Cardiac muscle cell (in vitro differentiated cells and primary cell): Measurements from ENCODE around the gene RNU5D-1. TPM values are rescaled to one million over a fixed set of nuclear protein-coding genes. Genes with fewer than 3 reads are reported as not detected.

Source experiments
- DNase-seq, 2 donors: peaks; one replicate each; pipeline versions ENCODE4 v3.0.0 to v3.0.0-alpha.2; 2010 to 2017; ENCODE audit warnings: low read depth in 1 of 2, low spot score in 1 of 2
- H3K27ac ChIP-seq: fragments of 200-600 bp; sonication (generic); 2 replicates; pipeline ENCODE4 v1.5.1; 2016
- H3K27me3 ChIP-seq: fragments of 200-600 bp; sonication (generic); 2 replicates; pipeline ENCODE4 v1.6.0; 2016; ENCODE audit warnings: control low read depth
- H3K36me3 ChIP-seq: fragments of 200-600 bp; sonication (generic); 2 replicates; pipeline ENCODE4 v1.5.1; 2016; ENCODE audit warnings: control low read depth
- H3K4me1 ChIP-seq: fragments of 200-600 bp; sonication (generic); 2 replicates; pipeline ENCODE4 v1.8.1; 2017; ENCODE audit warnings: low read depth, mild to moderate bottlenecking, mixed run types
- H3K4me3 ChIP-seq: fragments of 200-600 bp; sonication (generic); 2 replicates; pipeline ENCODE4 v1.5.1; 2016; ENCODE audit warnings: mild to moderate bottlenecking
- H3K9me3 ChIP-seq: fragments of 200-600 bp; sonication (generic); 2 replicates; pipeline ENCODE4 v1.5.1; 2017; ENCODE audit warnings: low read depth, mild to moderate bottlenecking, control low read depth
- polyA plus RNA-seq: library from polyadenylated mRNA; unstranded; fragments of >200 nt; fragmentation: Nextera tagmentation; extraction: Ambion mirVana; gene quantifications from 2 replicates; pipeline ENCODE4 v1.2.1, GENCODE V29; 2016
- total RNA-seq: library from RNA; depleted of rRNA; stranded (reverse); fragments of >200 nt; gene quantifications from 2 replicates; pipeline ENCODE4 v1.2.3, GENCODE V29; 2016
- TF ChIP-seq, protein P1 (sequence below): IDR thresholded peaks from 2 replicates; pipeline ENCODE4 v1.5.1; 2012; ENCODE audit warnings: low read depth, mild to moderate bottlenecking, low read length

RNU5D-1 gene
- total and polyA plus RNA-seq, 2 experiments from 2014 or later: not detected

DNA sequence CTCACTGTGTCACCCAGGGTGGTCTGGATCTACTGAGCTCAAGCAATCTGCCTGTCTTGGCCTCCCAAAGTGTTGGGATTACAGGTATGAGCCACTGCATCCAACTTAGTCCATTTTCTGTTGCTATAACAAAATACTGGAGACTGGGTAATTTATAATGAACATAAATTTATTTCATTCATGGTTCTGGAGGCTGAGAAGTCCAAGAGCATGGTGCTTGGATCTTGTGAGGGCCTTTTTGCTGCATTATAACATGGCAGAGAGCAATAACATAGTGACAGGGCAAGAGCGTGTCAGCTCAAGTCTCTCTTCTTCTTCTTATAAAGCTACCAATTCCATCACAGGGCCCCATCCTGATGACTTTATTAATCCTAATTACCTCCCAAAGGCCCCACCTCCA, 5.0 kb upstream of the RNU5D-1 start:
- no peak for DNase-seq
- Histone ChIP-seq H3K9me3 (no peaks in the 10 kb centered on the region), H3K27me3 (no peaks in the 10 kb centered on the region), H3K4me3 (no peak overlapping the region), H3K4me1 (no peaks in the 10 kb centered on the region), H3K27ac (no peak overlapping the region), H3K36me3 (no peaks in the 10 kb centered on the region)
- TF ChIP-seq, protein P1, sequence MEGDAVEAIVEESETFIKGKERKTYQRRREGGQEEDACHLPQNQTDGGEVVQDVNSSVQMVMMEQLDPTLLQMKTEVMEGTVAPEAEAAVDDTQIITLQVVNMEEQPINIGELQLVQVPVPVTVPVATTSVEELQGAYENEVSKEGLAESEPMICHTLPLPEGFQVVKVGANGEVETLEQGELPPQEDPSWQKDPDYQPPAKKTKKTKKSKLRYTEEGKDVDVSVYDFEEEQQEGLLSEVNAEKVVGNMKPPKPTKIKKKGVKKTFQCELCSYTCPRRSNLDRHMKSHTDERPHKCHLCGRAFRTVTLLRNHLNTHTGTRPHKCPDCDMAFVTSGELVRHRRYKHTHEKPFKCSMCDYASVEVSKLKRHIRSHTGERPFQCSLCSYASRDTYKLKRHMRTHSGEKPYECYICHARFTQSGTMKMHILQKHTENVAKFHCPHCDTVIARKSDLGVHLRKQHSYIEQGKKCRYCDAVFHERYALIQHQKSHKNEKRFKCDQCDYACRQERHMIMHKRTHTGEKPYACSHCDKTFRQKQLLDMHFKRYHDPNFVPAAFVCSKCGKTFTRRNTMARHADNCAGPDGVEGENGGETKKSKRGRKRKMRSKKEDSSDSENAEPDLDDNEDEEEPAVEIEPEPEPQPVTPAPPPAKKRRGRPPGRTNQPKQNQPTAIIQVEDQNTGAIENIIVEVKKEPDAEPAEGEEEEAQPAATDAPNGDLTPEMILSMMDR: no peak

DNA sequence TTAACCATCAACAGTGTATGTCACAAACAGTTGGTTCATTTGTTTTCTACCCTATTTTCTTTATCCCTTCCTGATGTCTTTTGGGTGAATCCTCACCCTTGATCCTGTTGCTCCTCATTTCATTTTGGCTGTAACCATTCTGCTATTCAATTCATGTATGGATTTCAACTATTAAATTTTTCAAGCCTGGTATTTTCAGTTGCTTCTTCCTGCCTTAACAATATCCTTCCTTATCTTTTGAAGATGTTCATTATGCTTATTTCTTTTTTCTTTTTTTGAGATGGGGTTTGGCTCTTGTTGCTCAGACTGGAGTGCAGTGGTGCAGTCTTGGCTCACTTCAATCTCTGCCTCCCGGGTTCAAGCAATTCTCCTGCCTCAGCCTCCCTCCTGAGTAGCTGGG, 2.8 kb upstream of the RNU5D-1 start:
- H3K36me3 ChIP-seq: no peaks in the 10 kb centered on the region
- H3K27ac ChIP-seq: no peak overlapping the region
- H3K4me1 ChIP-seq: no peaks in the 10 kb centered on the region

DNA sequence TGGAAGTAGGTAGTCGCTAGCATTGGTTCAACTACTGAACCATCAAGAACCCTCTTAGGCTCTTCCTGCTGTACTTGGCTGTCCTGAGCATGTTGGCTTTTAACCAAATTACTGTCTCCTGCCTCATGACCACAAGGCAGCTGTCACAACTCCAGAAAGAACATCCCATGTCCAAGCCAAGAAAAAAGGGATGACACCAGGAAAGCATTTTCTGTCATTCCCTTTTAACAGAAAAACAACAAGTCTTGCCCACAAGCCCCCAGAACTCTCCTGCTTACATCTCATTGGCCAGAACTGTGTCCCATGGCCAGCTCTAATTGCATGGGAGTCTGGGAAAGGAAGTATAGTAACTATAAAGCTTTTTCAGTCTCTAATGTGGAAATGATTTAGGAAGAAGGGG, 2.4 kb upstream of the RNU5D-1 start:
- Histone ChIP-seq H3K36me3 (no peaks in the 10 kb centered on the region), H3K27ac (no peak overlapping the region), H3K4me1 (no peaks in the 10 kb centered on the region), H3K27me3 (no peaks in the 10 kb centered on the region), H3K4me3 (no peak overlapping the region), H3K9me3 (no peaks in the 10 kb centered on the region)
- TF ChIP-seq, protein P1: no peak
- peak in 1 of 2 donors; percentile 71 for DNase-seq

More for the DNA sequence above, 2.8 kb upstream of the RNU5D-1 start:
- Histone ChIP-seq H3K27me3 (no peaks in the 10 kb centered on the region), H3K4me3 (no peak overlapping the region), H3K9me3 (no peaks in the 10 kb centered on the region)
- DNase-seq: no peak
- TF ChIP-seq, protein P1: no peak

DNA sequence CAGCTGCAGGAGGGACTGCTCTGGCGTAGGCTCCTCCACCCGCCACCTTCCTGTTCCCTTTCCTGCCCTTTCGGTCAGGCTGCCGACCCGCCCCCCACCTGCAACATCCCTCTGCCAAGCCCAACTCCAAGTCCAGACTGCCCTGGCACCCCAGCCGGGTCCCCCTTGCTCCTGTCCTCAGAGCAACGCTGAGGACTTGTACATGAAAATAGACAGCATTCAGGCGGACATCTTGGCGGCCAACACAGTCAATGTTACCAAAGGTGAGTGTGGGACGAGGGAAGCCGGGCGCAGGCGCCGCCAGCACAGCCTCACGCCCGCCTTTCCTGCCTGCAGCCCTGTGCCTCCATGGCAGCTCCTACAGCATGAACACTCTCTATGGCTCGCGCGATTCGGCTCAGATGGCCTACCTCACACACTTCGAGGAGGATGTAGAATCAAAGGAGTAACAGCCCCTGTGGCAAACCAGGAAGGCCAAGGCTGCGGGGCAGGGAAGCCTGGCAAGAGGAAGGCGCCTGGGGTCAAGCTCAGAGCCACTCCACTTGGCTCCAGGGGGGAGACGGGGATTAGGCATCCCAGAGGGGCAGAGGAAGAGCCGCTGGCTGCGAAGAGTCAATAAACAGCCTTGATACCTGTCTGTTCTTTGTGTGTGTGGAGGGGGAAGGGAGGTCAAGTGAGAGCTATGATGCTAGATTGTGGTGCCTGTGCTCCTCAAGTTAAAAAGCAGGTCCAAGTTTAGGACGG, 5.8 kb downstream of the RNU5D-1 start:
- no peak overlapping the region for H3K27ac ChIP-seq
- H3K9me3 ChIP-seq: no peaks in the 10 kb centered on the region
- DNase-seq: no peak
- TF ChIP-seq, protein P1: no peak
- no peaks in the 10 kb centered on the region for H3K4me1 ChIP-seq
- H3K4me3 ChIP-seq: no peak overlapping the region
- no peaks in the 10 kb centered on the region for H3K27me3 ChIP-seq
- no peaks in the 10 kb centered on the region for H3K36me3 ChIP-seq

DNA sequence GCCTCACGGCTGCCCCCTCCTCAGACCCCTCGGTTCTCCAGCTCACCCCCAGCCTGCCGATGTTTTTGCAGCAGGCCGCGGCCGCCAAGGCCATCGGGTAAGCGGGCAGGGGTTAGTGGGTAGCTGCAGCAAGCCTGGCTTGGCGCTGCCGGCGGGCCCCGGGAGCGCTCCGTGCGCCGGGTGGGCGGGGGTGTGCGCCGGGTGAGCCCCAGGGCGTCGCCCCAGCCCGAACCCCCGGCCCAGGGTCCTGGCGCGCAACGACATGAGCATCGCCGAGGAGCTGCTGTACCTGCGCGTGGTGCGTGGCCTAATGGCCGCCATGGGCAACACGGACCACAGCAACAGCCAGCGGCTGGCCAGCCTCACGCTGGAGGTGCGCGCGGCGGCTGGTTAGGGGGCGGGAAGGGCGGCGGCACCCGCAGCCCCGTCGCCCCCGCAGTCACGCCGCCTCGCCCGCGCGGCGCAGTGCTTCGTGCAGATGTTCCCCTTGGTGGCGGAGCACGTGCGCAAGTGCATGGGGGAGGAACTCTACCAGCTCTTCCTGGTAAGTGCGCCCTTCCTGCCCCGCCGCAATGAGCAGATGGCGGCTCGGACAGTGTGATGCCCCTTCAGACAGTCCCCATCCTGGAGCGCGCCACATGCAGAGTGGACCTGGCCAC, 6.5 kb downstream of the RNU5D-1 start:
- no peaks in the 10 kb centered on the region for H3K36me3 ChIP-seq
- no peaks in the 10 kb centered on the region for H3K9me3 ChIP-seq
- TF ChIP-seq, protein P1: no peak
- H3K4me3 ChIP-seq: no peak overlapping the region
- DNase-seq: no peak
- no peaks in the 10 kb centered on the region for H3K27me3 ChIP-seq
- no peak overlapping the region for H3K27ac ChIP-seq
- no peaks in the 10 kb centered on the region for H3K4me1 ChIP-seq
